K562 (cell line): ENCODE measurements around the gene STIM1. TPM values are rescaled to one million over a fixed set of nuclear protein-coding genes. Genes with fewer than 3 reads are reported as not detected.

ENCODE experiments used
- ATF1 ChIP-seq, 2 experiments: fragments of 450-650 bp in 1 of 2; IDR thresholded peaks; 2 replicates each; pipeline ENCODE4 v1.6.1; 2016; ENCODE audit warnings: missing compliant biosample characterization in 1 of 2, missing genetic modification characterization in 1 of 2
- ELF1 ChIP-seq: fragments of 200-800 bp; sonication (Bioruptor generic); IDR thresholded peaks from 2 replicates; pipeline ENCODE4 v1.6.1; 2016; ENCODE audit warnings: missing genetic modification characterization, missing compliant biosample characterization
- FOXM1 ChIP-seq, 2 experiments: fragments of 450-650 bp in 1 of 2; sonication (generic) in 1 of 2; formaldehyde crosslinking in 1 of 2; IDR thresholded peaks; 2 replicates each; pipeline versions ENCODE4 v1.6.1 to v1.9.0; 2017 to 2022; ENCODE audit warnings: low read depth in 2 of 2, mild to moderate bottlenecking in 2 of 2, missing genetic modification reagents in 1 of 2, moderate library complexity in 1 of 2
- KAT8 ChIP-seq: fragments of 450-650 bp; IDR thresholded peaks from 2 replicates; pipeline ENCODE4 v1.6.1; 2016; ENCODE audit warnings: low read depth, mild to moderate bottlenecking
- KLF1 ChIP-seq: fragments of 450-650 bp; IDR thresholded peaks from 2 replicates; pipeline ENCODE4 v1.6.1; 2016; ENCODE audit warnings: missing genetic modification characterization, missing compliant biosample characterization
- LEF1 ChIP-seq: fragments of 450-650 bp; IDR thresholded peaks from 2 replicates; pipeline ENCODE4 v1.6.1; 2016; ENCODE audit warnings: mild to moderate bottlenecking
- NFATC3 ChIP-seq: fragments of 450-650 bp; IDR thresholded peaks from 2 replicates; pipeline ENCODE4 v1.6.1; 2017; ENCODE audit warnings: mild to moderate bottlenecking
- ZFP1 ChIP-seq: fragments of 450-650 bp; formaldehyde crosslinking; IDR thresholded peaks from 2 replicates; pipeline ENCODE4 v1.4.0; 2020; ENCODE audit warnings: mild to moderate bottlenecking, mixed read lengths
- ZNF282 ChIP-seq: sonication (generic); formaldehyde crosslinking; IDR thresholded peaks from 2 replicates; pipeline ENCODE4 v1.8.1; 2023; ENCODE audit warnings: missing genetic modification reagents
- ZNF668 ChIP-seq: fragments of 250-450 bp; sonication (Bioruptor Pico); IDR thresholded peaks from 2 replicates; pipeline ENCODE4 v1.8.0; 2022; ENCODE audit warnings: mild to moderate bottlenecking, inconsistent platforms
- ZNF785 ChIP-seq: fragments of 250-450 bp; sonication (Bioruptor Pico); IDR thresholded peaks from 2 replicates; pipeline ENCODE4 v1.4.0; 2020; ENCODE audit warnings: mild to moderate bottlenecking
- polyA plus RNA-seq, 8 experiments: library from polyadenylated mRNA; depleted of rRNA in 4 of 8; stranded (reverse) in 5 of 8; unstranded in 3 of 8; fragments of >200 nt; fragmentation: Nextera tagmentation in 2 of 8; fragmentation: Illumina TruSeq in 1 of 8; extraction: Ambion mirVana in 2 of 8; extraction: Trizol in 1 of 8; gene quantifications; 2 replicates each; pipeline versions ENCODE4 v1.2.1 to v1.2.3, GENCODE V29; 2011 to 2014; ENCODE audit warnings: inconsistent platforms in 1 of 8, missing spikeins in 1 of 8
- total RNA-seq, 7 experiments: library from RNA; depleted of rRNA in 6 of 7; stranded (reverse); fragments of >200 nt in 6 of 7; fragmentation: Illumina TruSeq in 2 of 7; extraction: Trizol in 2 of 7; gene quantifications; 2 replicates each; pipeline versions ENCODE4 v1.2.1 to v1.2.3, GENCODE V29; 2011 to 2021; ENCODE audit warnings: low replicate concordance in 1 of 7
- TF ChIP-seq, protein P1 (sequence below), 2 experiments: fragments of 450-650 bp in 1 of 2; sonication (generic) in 1 of 2; formaldehyde crosslinking in 1 of 2; IDR thresholded peaks; 2 replicates each; pipeline versions ENCODE4 v1.7.1 to v1.9.0; 2016 to 2022; ENCODE audit warnings: inconsistent platforms in 1 of 2, mild to moderate bottlenecking in 1 of 2, missing genetic modification reagents in 1 of 2
- TF ChIP-seq, protein P2 (sequence below): IDR thresholded peaks from 2 replicates; pipeline ENCODE4 v1.6.1; 2011; ENCODE audit warnings: borderline replicate concordance, low read depth, mild to moderate bottlenecking, moderate library complexity, low read length; ENCODE audit not compliant: insufficient read depth, poor library complexity, severe bottlenecking
- TF ChIP-seq, protein P3 (sequence below): fragments of 450-650 bp; conservative IDR thresholded peaks from 2 replicates; pipeline ENCODE4 v1.6.1; 2016; ENCODE audit warnings: missing genetic modification characterization, low read depth, mild to moderate bottlenecking, control low read depth, missing compliant biosample characterization

Gene STIM1
- total and polyA plus RNA-seq, 9 of the 15 experiments (the other 6 are each of a cell fraction or from before 2014, with no cell fraction given), result 7.7 to 50.5 (median 22.5) TPM

DNA sequence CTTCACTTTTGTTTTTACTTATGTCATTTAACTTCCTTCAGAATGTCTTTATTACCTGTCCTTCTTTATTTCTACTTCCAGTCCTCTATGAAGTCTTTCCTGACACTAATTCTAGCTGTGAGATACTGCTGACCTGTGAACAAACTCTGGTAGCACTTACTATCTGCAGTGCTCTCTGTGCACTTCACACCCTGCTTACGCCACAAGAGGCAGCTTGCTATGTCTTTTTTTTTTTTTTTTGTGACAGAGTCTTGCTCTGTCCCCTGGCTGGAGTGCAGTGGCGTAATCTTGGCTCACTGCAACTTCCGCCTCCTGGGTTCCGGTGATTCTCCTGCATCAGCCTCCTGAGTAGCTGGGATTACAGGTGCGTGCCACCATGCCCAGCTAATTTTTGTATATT is 10.7 kb downstream of the STIM1 start (continued):
- TF ChIP-seq NFATC3 (peak; percentile 48; the same call in 1 of the 2 replicates), ZNF785 (no peak), ATF1 (CRISPR knock-in tag; IDR thresholded peaks at IDR 0.05) (no peak), ATF1 (tag; IDR thresholded peaks at IDR 0.05) (peak; percentile 72), KLF1 (no peak), ZFP1 (CRISPR knock-in tag) (no peak), LEF1 (0 out of 2 replicates have a peak, but pooled peaks have one; percentile 43), FOXM1 (IDR thresholded peaks at IDR 0.05; ENCODE audit: low read depth) (no peak), FOXM1 (CRISPR knock-in tag; IDR thresholded peaks at IDR 0.05; ENCODE audit: low read depth) (no peak), KAT8 (no peak), ELF1 (tag) (no peak), ZNF282 (no peak), ZNF668 (CRISPR knock-in tag) (no peak)
- TF ChIP-seq, protein P1, sequence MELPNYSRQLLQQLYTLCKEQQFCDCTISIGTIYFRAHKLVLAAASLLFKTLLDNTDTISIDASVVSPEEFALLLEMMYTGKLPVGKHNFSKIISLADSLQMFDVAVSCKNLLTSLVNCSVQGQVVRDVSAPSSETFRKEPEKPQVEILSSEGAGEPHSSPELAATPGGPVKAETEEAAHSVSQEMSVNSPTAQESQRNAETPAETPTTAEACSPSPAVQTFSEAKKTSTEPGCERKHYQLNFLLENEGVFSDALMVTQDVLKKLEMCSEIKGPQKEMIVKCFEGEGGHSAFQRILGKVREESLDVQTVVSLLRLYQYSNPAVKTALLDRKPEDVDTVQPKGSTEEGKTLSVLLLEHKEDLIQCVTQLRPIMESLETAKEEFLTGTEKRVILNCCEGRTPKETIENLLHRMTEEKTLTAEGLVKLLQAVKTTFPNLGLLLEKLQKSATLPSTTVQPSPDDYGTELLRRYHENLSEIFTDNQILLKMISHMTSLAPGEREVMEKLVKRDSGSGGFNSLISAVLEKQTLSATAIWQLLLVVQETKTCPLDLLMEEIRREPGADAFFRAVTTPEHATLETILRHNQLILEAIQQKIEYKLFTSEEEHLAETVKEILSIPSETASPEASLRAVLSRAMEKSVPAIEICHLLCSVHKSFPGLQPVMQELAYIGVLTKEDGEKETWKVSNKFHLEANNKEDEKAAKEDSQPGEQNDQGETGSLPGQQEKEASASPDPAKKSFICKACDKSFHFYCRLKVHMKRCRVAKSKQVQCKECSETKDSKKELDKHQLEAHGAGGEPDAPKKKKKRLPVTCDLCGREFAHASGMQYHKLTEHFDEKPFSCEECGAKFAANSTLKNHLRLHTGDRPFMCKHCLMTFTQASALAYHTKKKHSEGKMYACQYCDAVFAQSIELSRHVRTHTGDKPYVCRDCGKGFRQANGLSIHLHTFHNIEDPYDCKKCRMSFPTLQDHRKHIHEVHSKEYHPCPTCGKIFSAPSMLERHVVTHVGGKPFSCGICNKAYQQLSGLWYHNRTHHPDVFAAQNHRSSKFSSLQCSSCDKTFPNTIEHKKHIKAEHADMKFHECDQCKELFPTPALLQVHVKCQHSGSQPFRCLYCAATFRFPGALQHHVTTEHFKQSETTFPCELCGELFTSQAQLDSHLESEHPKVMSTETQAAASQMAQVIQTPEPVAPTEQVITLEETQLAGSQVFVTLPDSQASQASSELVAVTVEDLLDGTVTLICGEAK (IDR thresholded peaks at IDR 0.05), result peak; percentile 76
- TF ChIP-seq, protein P1 (CRISPR knock-in tag; IDR thresholded peaks at IDR 0.05), result no peak
- TF ChIP-seq, protein P2, sequence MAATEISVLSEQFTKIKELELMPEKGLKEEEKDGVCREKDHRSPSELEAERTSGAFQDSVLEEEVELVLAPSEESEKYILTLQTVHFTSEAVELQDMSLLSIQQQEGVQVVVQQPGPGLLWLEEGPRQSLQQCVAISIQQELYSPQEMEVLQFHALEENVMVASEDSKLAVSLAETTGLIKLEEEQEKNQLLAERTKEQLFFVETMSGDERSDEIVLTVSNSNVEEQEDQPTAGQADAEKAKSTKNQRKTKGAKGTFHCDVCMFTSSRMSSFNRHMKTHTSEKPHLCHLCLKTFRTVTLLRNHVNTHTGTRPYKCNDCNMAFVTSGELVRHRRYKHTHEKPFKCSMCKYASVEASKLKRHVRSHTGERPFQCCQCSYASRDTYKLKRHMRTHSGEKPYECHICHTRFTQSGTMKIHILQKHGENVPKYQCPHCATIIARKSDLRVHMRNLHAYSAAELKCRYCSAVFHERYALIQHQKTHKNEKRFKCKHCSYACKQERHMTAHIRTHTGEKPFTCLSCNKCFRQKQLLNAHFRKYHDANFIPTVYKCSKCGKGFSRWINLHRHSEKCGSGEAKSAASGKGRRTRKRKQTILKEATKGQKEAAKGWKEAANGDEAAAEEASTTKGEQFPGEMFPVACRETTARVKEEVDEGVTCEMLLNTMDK, result peak; percentile 50
- TF ChIP-seq, protein P3, sequence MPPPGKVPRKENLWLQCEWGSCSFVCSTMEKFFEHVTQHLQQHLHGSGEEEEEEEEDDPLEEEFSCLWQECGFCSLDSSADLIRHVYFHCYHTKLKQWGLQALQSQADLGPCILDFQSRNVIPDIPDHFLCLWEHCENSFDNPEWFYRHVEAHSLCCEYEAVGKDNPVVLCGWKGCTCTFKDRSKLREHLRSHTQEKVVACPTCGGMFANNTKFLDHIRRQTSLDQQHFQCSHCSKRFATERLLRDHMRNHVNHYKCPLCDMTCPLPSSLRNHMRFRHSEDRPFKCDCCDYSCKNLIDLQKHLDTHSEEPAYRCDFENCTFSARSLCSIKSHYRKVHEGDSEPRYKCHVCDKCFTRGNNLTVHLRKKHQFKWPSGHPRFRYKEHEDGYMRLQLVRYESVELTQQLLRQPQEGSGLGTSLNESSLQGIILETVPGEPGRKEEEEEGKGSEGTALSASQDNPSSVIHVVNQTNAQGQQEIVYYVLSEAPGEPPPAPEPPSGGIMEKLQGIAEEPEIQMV, result no peak
